A549 (cell line): ENCODE results near the gene BTF3. TPM values are rescaled to one million over a fixed set of nuclear protein-coding genes. Genes with fewer than 3 reads are reported as not detected.

Experiments
- ATAC-seq, 2 experiments: fragments of 200-7000 bp in 1 of 2; fragments of >200 bp in 1 of 2; cut with Nextera tagmentation in 1 of 2; cut with Tn5 transposase in 1 of 2; 3 replicates each; pipeline versions ENCODE4 v1.8.0 to v1.9.1; 2018 to 2020; ENCODE audit warnings: mild to moderate bottlenecking in 1 of 2, moderate library complexity in 1 of 2
- CTCF ChIA-PET: fragments of 300-600 bp; sonication (Branson Sonifier 250); formaldehyde crosslinking; extraction: SDS; loops from one replicate; lab custom pipeline; 2021; ENCODE audit warnings: antibody characterized with exemption, inconsistent platforms; lab: Yijun Ruan, JAX
- POLR2A ChIA-PET: fragments of 350-600 bp; formaldehyde crosslinking; extraction: SDS; loops from one replicate; lab custom pipeline; 2021; ENCODE audit warnings: antibody characterized with exemption, inconsistent platforms; lab: Yijun Ruan, JAX
- DNase-seq, 2 experiments: peaks; one replicate each; pipeline versions ENCODE4 v3.0.0 to v3.0.0-alpha.2; 2011 to 2016; ENCODE audit warnings: low read depth in 1 of 2, low spot score in 1 of 2
- FAIRE-seq: peaks from 2 replicates; lab custom pipeline; 2011; peaks lifted over from hg19 to GRCh38; lab: Jason Lieb, UNC
- H3K27ac ChIP-seq, 2 experiments: fragments of >200 bp; sonication (Bioruptor Twin); formaldehyde crosslinking; 3 replicates each; pipeline ENCODE4 v1.5.1; 2016 to 2017
- H3K4me1 ChIP-seq: fragments of >200 bp; sonication (Bioruptor Twin); formaldehyde crosslinking; 3 replicates; pipeline ENCODE4 v1.6.1; 2016
- H3K4me2 ChIP-seq: fragments of >200 bp; sonication (Bioruptor Twin); formaldehyde crosslinking; 3 replicates; pipeline ENCODE4 v1.6.1; 2016
- H3K4me3 ChIP-seq: fragments of >200 bp; sonication (Bioruptor Twin); formaldehyde crosslinking; 3 replicates; pipeline ENCODE4 v1.5.1; 2016
- H3K9me3 ChIP-seq: fragments of >200 bp; sonication (Bioruptor Twin); formaldehyde crosslinking; 3 replicates; pipeline ENCODE4 v1.6.1; 2016
- BCL3 ChIP-seq: fragments of >200 bp; sonication (Bioruptor Twin); formaldehyde crosslinking; IDR thresholded peaks from 3 replicates; pipeline ENCODE4 v1.6.1; 2016
- BHLHE40 ChIP-seq: IDR thresholded peaks from 2 replicates; pipeline ENCODE4 v1.6.1; 2012; ENCODE audit warnings: low read depth, low read length, inconsistent platforms
- CBX2 ChIP-seq: fragments of 200-600 bp; sonication (generic); IDR thresholded peaks from 2 replicates; pipeline ENCODE4 v1.6.1; 2016; ENCODE audit warnings: low read depth, mild to moderate bottlenecking, borderline replicate concordance
- CHD4 ChIP-seq: fragments of 200-600 bp; sonication (generic); IDR thresholded peaks from 2 replicates; pipeline ENCODE4 v1.6.1; 2016; ENCODE audit warnings: antibody characterized with exemption, mild to moderate bottlenecking, borderline replicate concordance
- CTCF ChIP-seq: fragments of >200 bp; sonication (Bioruptor Twin); formaldehyde crosslinking; IDR thresholded peaks from 3 replicates; pipeline ENCODE4 v1.5.1; 2016
- EHF ChIP-seq: fragments of 250-450 bp; sonication (Bioruptor Pico); IDR thresholded peaks from 2 replicates; pipeline ENCODE4 v1.5.0; 2020; ENCODE audit warnings: mild to moderate bottlenecking
- EHMT2 ChIP-seq: fragments of 200-600 bp; sonication (generic); IDR thresholded peaks from 2 replicates; pipeline ENCODE4 v1.6.1; 2016; ENCODE audit warnings: antibody characterized with exemption, low read depth, mild to moderate bottlenecking, moderate library complexity
- ELK1 ChIP-seq: fragments of 150-350 bp; IDR thresholded peaks from 2 replicates; pipeline ENCODE4 v1.6.1; 2014; ENCODE audit warnings: low read depth, mild to moderate bottlenecking, low read length
- EP300 ChIP-seq, 2 experiments: fragments of >200 bp; sonication (Bioruptor Twin); formaldehyde crosslinking; IDR thresholded peaks; 2 replicates in 1 of 2; 3 replicates in 1 of 2; pipeline ENCODE4 v1.6.1; 2016 to 2017
- HDAC2 ChIP-seq: fragments of 200-600 bp; sonication (generic); IDR thresholded peaks from 2 replicates; pipeline ENCODE4 v1.6.1; 2016
- HES2 ChIP-seq: fragments of >200 bp; sonication (Bioruptor Twin); formaldehyde crosslinking; IDR thresholded peaks from 2 replicates; pipeline ENCODE4 v1.6.1; 2016
- HOXA7 ChIP-seq: fragments of 250-450 bp; sonication (Bioruptor Pico); IDR thresholded peaks from 2 replicates; pipeline ENCODE4 v1.5.0; 2020; ENCODE audit warnings: mild to moderate bottlenecking, moderate library complexity
- HOXB5 ChIP-seq: fragments of 250-450 bp; sonication (Bioruptor Pico); IDR thresholded peaks from 2 replicates; pipeline ENCODE4 v1.5.0; 2020; ENCODE audit warnings: mild to moderate bottlenecking, moderate library complexity
- JUN ChIP-seq, 2 experiments: fragments of >200 bp; sonication (Bioruptor Twin); formaldehyde crosslinking; IDR thresholded peaks; 2 replicates in 1 of 2; 3 replicates in 1 of 2; pipeline ENCODE4 v1.6.1; 2016 to 2017
- KDM1A ChIP-seq: fragments of 200-600 bp; sonication (generic); IDR thresholded peaks from 2 replicates; pipeline ENCODE4 v1.6.1; 2016; ENCODE audit warnings: low read depth, mild to moderate bottlenecking
- NPAS2 ChIP-seq: fragments of 250-450 bp; sonication (Bioruptor Pico); IDR thresholded peaks from 2 replicates; pipeline ENCODE4 v1.8.0; 2022; ENCODE audit warnings: mild to moderate bottlenecking, moderate library complexity, borderline replicate concordance
- NR3C1 ChIP-seq: fragments of >200 bp; sonication (Bioruptor Twin); formaldehyde crosslinking; IDR thresholded peaks from 3 replicates; pipeline ENCODE4 v1.6.1; 2017
- RNF2 ChIP-seq: fragments of 200-600 bp; sonication (generic); IDR thresholded peaks from 2 replicates; pipeline ENCODE4 v1.6.1; 2016; ENCODE audit warnings: low read depth, mild to moderate bottlenecking, antibody characterized with exemption, moderate library complexity, borderline replicate concordance
- SMC3 ChIP-seq: fragments of >200 bp; sonication (Bioruptor Twin); formaldehyde crosslinking; IDR thresholded peaks from 3 replicates; pipeline ENCODE4 v1.6.1; 2018; ENCODE audit warnings: inconsistent platforms
- SREBF2 ChIP-seq: fragments of 450-650 bp; IDR thresholded peaks from 2 replicates; pipeline ENCODE4 v1.6.1; 2014; ENCODE audit warnings: mild to moderate bottlenecking, moderate library complexity
- USF2 ChIP-seq: fragments of 450-650 bp; IDR thresholded peaks from 2 replicates; pipeline ENCODE4 v1.6.1; 2014; ENCODE audit warnings: antibody characterized with exemption
- ZFP36 ChIP-seq: fragments of 450-650 bp; IDR thresholded peaks from 2 replicates; pipeline ENCODE4 v1.6.1; 2014; ENCODE audit warnings: borderline replicate concordance; ENCODE audit not compliant: partially characterized antibody
- ZSCAN20 ChIP-seq: fragments of 250-450 bp; sonication (Bioruptor Pico); IDR thresholded peaks from 2 replicates; pipeline ENCODE4 v1.8.0; 2022; ENCODE audit warnings: mild to moderate bottlenecking, moderate library complexity
- WGBS: methylation state at CpG from one replicate; pipeline ENCODE4 v1.1.6; 2017; ENCODE audit errors: missing lambda C conversion rate; 5-methylcytosine and 5-hydroxymethylcytosine counted together
- polyA plus RNA-seq, 4 experiments: library from polyadenylated mRNA; depleted of rRNA in 3 of 4; stranded (reverse); fragments of >200 nt; fragmentation: RNase III in 1 of 4; extraction: RNeasy Plus Mini Kit Qiagen cat#74134 plus additional on column Dnase treatment in 1 of 4; gene quantifications; 2 replicates in 3 of 4; 3 replicates in 1 of 4; pipeline ENCODE4 v1.2.3, GENCODE V29; 2011 to 2017

The BTF3 gene
- polyA plus RNA-seq, 2 of the 4 experiments (the other 2 are of a cell fraction), result 1,048 to 1,159 TPM

- FAIRE-seq (no peak), ATAC-seq (no peak), DNase-seq (no peak)
- TF ChIP-seq HDAC2, result no peak
- no peak for TF ChIP-seq CTCF
- TF ChIP-seq NR3C1, result no peak
- TF ChIP-seq JUN (IDR thresholded peaks at IDR 0.05), result no peak
- no peak for TF ChIP-seq USF2
- 57% methylated on average over 1 of the region's 1 CpG for WGBS
- POLR2A ChIA-PET, result no interaction called here
- H3K4me3 ChIP-seq, result no peak overlapping the region
- H3K4me2 ChIP-seq, result no peak overlapping the region
- no peak overlapping the region for H3K27ac ChIP-seq
- no peaks in the 10 kb centered on the region for H3K9me3 ChIP-seq
- no peaks in the 10 kb centered on the region; the same call in 2 of the 3 replicates for H3K4me1 ChIP-seq
- CTCF ChIA-PET, result interaction anchor here (0.6 to 10.6 kb wide), 6 partner anchors 10 to 1132 kb away, joined by 3 to 193 read pairs (median 4); no protein-coding TSS in a partner anchor
Observed at GRCh38 chr5:73523861-73524260, 25.6 kb downstream of the BTF3 start.

- H3K27ac ChIP-seq, result no peak overlapping the region
- H3K4me2 ChIP-seq, result no peak overlapping the region
Observed at GRCh38 chr5:73525606-73526203, 27.5 kb downstream of the BTF3 start.

More at GRCh38 chr5:73525606-73526203, 27.5 kb downstream of the BTF3 start:
- no peak overlapping the region for H3K4me3 ChIP-seq
- ATAC-seq (no peak), FAIRE-seq (no peak), DNase-seq (no peak)
- CTCF ChIA-PET, result interaction anchor here (1.2 to 4.2 kb wide), 5 partner anchors 10 to 28 kb away, joined by 3 to 49 read pairs (median 5); partner anchors contain the start of gene BTF3
- WGBS, result 62% methylated on average over 3 of the region's 3 CpGs
- H3K9me3 ChIP-seq, result no peaks in the 10 kb centered on the region
- H3K4me1 ChIP-seq, result no peaks in the 10 kb centered on the region
- POLR2A ChIA-PET, result no interaction called here
- TF ChIP-seq HES2 (no peak), EHMT2 (no peak), ELK1 (no peak), HDAC2 (no peak), NPAS2 (CRISPR knock-in tag) (no peak), CBX2 (no peak), EHF (no peak), CHD4 (no peak), ZFP36 (no peak), SMC3 (no peak), RNF2 (no peak), BHLHE40 (no peak), HOXB5 (CRISPR knock-in tag) (no peak), KDM1A (no peak), ZSCAN20 (no peak), EP300 (IDR thresholded peaks at IDR 0.05) (no peak), BCL3 (no peak), SREBF2 (no peak), HOXA7 (CRISPR knock-in tag) (no peak), CTCF (no peak)
